Activated naive CD4-positive, alpha-beta T cell treated with anti-CD3 and anti-CD28 coated beads for 36 hours (primary cell): ENCODE measurements around the gene SWT1. TPM values are rescaled to one million over a fixed set of nuclear protein-coding genes. Genes with fewer than 3 reads are reported as not detected.
"Not testable (repeated sequence)": the region's sequence is repeated elsewhere in the genome, so short reads cannot be mapped to it uniquely, and the experiment has no call there.

Experiments
- CTCF ChIA-PET: fragments of 350-600 bp; sonication (Branson Sonifier 250); formaldehyde crosslinking; loops from one replicate; lab custom pipeline; 2021; ENCODE audit warnings: antibody characterized with exemption; lab: Charles Lee
- DNase-seq: peaks from one replicate; pipeline ENCODE4 v3.0.0-alpha.2; 2020
- H3K27ac Mint-ChIP-seq: one replicate; pipeline ENCODE4 v1.8.0; 2021; ENCODE audit warnings: mild to moderate bottlenecking, mixed read lengths
- H3K27me3 Mint-ChIP-seq: one replicate; pipeline ENCODE4 v1.8.0; 2021; ENCODE audit warnings: low read depth, mixed read lengths
- H3K36me3 Mint-ChIP-seq: one replicate; pipeline ENCODE4 v1.8.0; 2021; ENCODE audit warnings: low read depth, mixed read lengths
- H3K4me1 Mint-ChIP-seq: one replicate; pipeline ENCODE4 v1.8.0; 2021; ENCODE audit warnings: low read depth, mixed read lengths
- H3K4me3 Mint-ChIP-seq: one replicate; pipeline ENCODE4 v1.8.0; 2021; ENCODE audit warnings: mild to moderate bottlenecking, moderate library complexity, mixed read lengths
- H3K9me3 Mint-ChIP-seq: one replicate; pipeline ENCODE4 v1.8.0; 2021; ENCODE audit warnings: mixed read lengths
- intact Hi-C: fragments of 100-400 bp; cut with micrococcal nuclease; formaldehyde crosslinking; loops from one replicate; pipeline ENCODE4 v1.15.1; 2023
- total RNA-seq, 2 experiments: library from RNA; stranded (reverse); gene quantifications; one replicate each; pipeline ENCODE4 v1.2.3, GENCODE V29; 2021

The SWT1 gene
- total RNA-seq, 2 experiments from 2014 or later: 1.7 to 2.9 TPM

- H3K36me3 Mint-ChIP-seq: peaks cover 4% of the 10 kb centered on the region
- no peaks in the 10 kb centered on the region for H3K4me1 Mint-ChIP-seq
- CTCF ChIA-PET: no interaction called here
- H3K27ac Mint-ChIP-seq: no peak overlapping the region
- DNase-seq: no peak
- H3K27me3 Mint-ChIP-seq: no peaks in the 10 kb centered on the region
- no peak overlapping the region for H3K4me3 Mint-ChIP-seq
- H3K9me3 Mint-ChIP-seq: peaks cover 2% of the 10 kb centered on the region
- intact Hi-C loops: no loop called here
These were observed 75.9 kb downstream of the SWT1 start for GRCh38 chr1:185232874-185233273.

- H3K9me3 Mint-ChIP-seq, H3K36me3 Mint-ChIP-seq, H3K27me3 Mint-ChIP-seq, CTCF ChIA-PET, H3K4me1 Mint-ChIP-seq, DNase-seq, H3K4me3 Mint-ChIP-seq, intact Hi-C loops, H3K27ac Mint-ChIP-seq: not testable (repeated sequence)
These were observed 77.2 kb downstream of the SWT1 start for GRCh38 chr1:185234183-185234582.

GRCh38 chr1:185237176-185237575 is 80.2 kb downstream of the SWT1 start:
- not testable (repeated sequence) for DNase-seq, H3K27ac Mint-ChIP-seq, H3K36me3 Mint-ChIP-seq, H3K9me3 Mint-ChIP-seq, H3K27me3 Mint-ChIP-seq, H3K4me3 Mint-ChIP-seq
- CTCF ChIA-PET: interaction anchor here (0.7 to 1.0 kb wide), 2 partner anchors 8 to 335 kb away, joined by 3 read pairs; no protein-coding TSS in a partner anchor
- H3K4me1 Mint-ChIP-seq: peaks cover 27% of the 10 kb centered on the region
- intact Hi-C loops: loop anchor here (5.0 kb wide), 1 partner anchor 975 kb away; no protein-coding TSS in a partner anchor

- CTCF ChIA-PET: interaction anchor here (0.6 to 3.0 kb wide), 6 partner anchors 9 to 443 kb away, joined by 3 to 16 read pairs (median 6); no protein-coding TSS in a partner anchor
- intact Hi-C loops: loop anchor here (1.0 to 5.0 kb wide), 9 partner anchors 43 to 975 kb away; partner anchors contain the start of gene IVNS1ABP
- Mint-ChIP-seq H3K9me3 (peaks cover 2% of the 10 kb centered on the region), H3K27me3 (no peaks in the 10 kb centered on the region), H3K4me1 (peaks cover 27% of the 10 kb centered on the region), H3K36me3 (peaks cover 4% of the 10 kb centered on the region), H3K4me3 (no peak overlapping the region), H3K27ac (no peak overlapping the region)
- DNase-seq: no peak
These were observed 80.7 kb downstream of the SWT1 start for GRCh38 chr1:185237661-185238060.

- Mint-ChIP-seq H3K4me3 (no peak overlapping the region), H3K36me3 (peaks cover 4% of the 10 kb centered on the region), H3K27me3 (no peaks in the 10 kb centered on the region), H3K4me1 (peaks cover 27% of the 10 kb centered on the region), H3K9me3 (peaks cover 2% of the 10 kb centered on the region), H3K27ac (no peak overlapping the region)
- no peak for DNase-seq
- intact Hi-C loops: loop anchor here (1.0 to 5.0 kb wide), 9 partner anchors 42 to 974 kb away; partner anchors contain the start of gene IVNS1ABP
- CTCF ChIA-PET: interaction anchor here (0.6 to 3.0 kb wide), 13 partner anchors 8 to 442 kb away, joined by 3 to 16 read pairs (median 4); partner anchors contain the start of gene IVNS1ABP
These were observed 81.5 kb downstream of the SWT1 start for GRCh38 chr1:185238447-185238846.

- CTCF ChIA-PET: interaction anchor here (0.5 to 3.0 kb wide), 4 partner anchors 38 to 441 kb away, joined by 3 to 16 read pairs (median 8); partner anchors contain the start of gene IVNS1ABP
- Mint-ChIP-seq H3K4me1 (peaks cover 27% of the 10 kb centered on the region), H3K9me3 (peaks cover 2% of the 10 kb centered on the region), H3K4me3 (no peak overlapping the region), H3K36me3 (peaks cover 2% of the 10 kb centered on the region), H3K27ac (no peak overlapping the region), H3K27me3 (no peaks in the 10 kb centered on the region)
- intact Hi-C loops: loop anchor here (2.0 to 5.0 kb wide), 4 partner anchors 41 to 972 kb away; no protein-coding TSS in a partner anchor
- DNase-seq: peak; percentile 7
These were observed 82.9 kb downstream of the SWT1 start for GRCh38 chr1:185239861-185240260.

- no peak for DNase-seq
- intact Hi-C loops: no loop called here
- H3K9me3 Mint-ChIP-seq: peaks cover 2% of the 10 kb centered on the region
- no peaks in the 10 kb centered on the region for H3K27me3 Mint-ChIP-seq
- peaks cover 27% of the 10 kb centered on the region for H3K4me1 Mint-ChIP-seq
- CTCF ChIA-PET: no interaction called here
- peaks cover 2% of the 10 kb centered on the region for H3K36me3 Mint-ChIP-seq
- H3K4me3 Mint-ChIP-seq: no peak overlapping the region
- H3K27ac Mint-ChIP-seq: no peak overlapping the region
These were observed 84.2 kb downstream of the SWT1 start for GRCh38 chr1:185241127-185241526.

GRCh38 chr1:185244015-185244747 is 87.2 kb downstream of the SWT1 start:
- peak; percentile 53 for DNase-seq
- no peaks in the 10 kb centered on the region for H3K9me3 Mint-ChIP-seq
- no peak overlapping the region for H3K4me3 Mint-ChIP-seq
- H3K36me3 Mint-ChIP-seq: no peaks in the 10 kb centered on the region
- peaks cover 20% of the 10 kb centered on the region for H3K4me1 Mint-ChIP-seq
- H3K27ac Mint-ChIP-seq: no peak overlapping the region
- intact Hi-C loops: no loop called here
- H3K27me3 Mint-ChIP-seq: no peaks in the 10 kb centered on the region
- CTCF ChIA-PET: no interaction called here

- CTCF ChIA-PET: interaction anchor here (1.0 kb wide), 1 partner anchor 9 kb away, joined by 3 read pairs; no protein-coding TSS in a partner anchor
- peaks cover 13% of the 10 kb centered on the region for H3K4me1 Mint-ChIP-seq
These were observed 88.5 kb downstream of the SWT1 start for GRCh38 chr1:185245466-185245865.

GRCh38 chr1:185249563-185249962 is 92.6 kb downstream of the SWT1 start:
- no peak overlapping the region for H3K27ac Mint-ChIP-seq
- peaks cover 1% of the 10 kb centered on the region for H3K9me3 Mint-ChIP-seq
- no peak overlapping the region for H3K4me3 Mint-ChIP-seq
- H3K27me3 Mint-ChIP-seq: no peaks in the 10 kb centered on the region
- CTCF ChIA-PET: no interaction called here
- H3K36me3 Mint-ChIP-seq: no peaks in the 10 kb centered on the region
- intact Hi-C loops: no loop called here
- H3K4me1 Mint-ChIP-seq: peaks cover 7% of the 10 kb centered on the region
- no peak for DNase-seq

More at GRCh38 chr1:185245466-185245865, 88.5 kb downstream of the SWT1 start:
- Mint-ChIP-seq H3K4me3 (no peak overlapping the region), H3K27ac (no peak overlapping the region), H3K27me3 (no peaks in the 10 kb centered on the region), H3K36me3 (no peaks in the 10 kb centered on the region), H3K9me3 (no peaks in the 10 kb centered on the region)
- intact Hi-C loops: no loop called here
- no peak for DNase-seq

- DNase-seq: no peak
- H3K4me3 Mint-ChIP-seq: no peak overlapping the region
- no peak overlapping the region for H3K27ac Mint-ChIP-seq
- H3K36me3 Mint-ChIP-seq: no peaks in the 10 kb centered on the region
- CTCF ChIA-PET: no interaction called here
- intact Hi-C loops: no loop called here
- peaks cover 5% of the 10 kb centered on the region for H3K9me3 Mint-ChIP-seq
- no peaks in the 10 kb centered on the region for H3K27me3 Mint-ChIP-seq
- peaks cover 7% of the 10 kb centered on the region for H3K4me1 Mint-ChIP-seq
These were observed 93.1 kb downstream of the SWT1 start for GRCh38 chr1:185250063-185250462.

GRCh38 chr1:185251928-185252327 is 95.0 kb downstream of the SWT1 start:
- H3K27me3 Mint-ChIP-seq, DNase-seq, CTCF ChIA-PET, intact Hi-C loops, H3K27ac Mint-ChIP-seq, H3K4me3 Mint-ChIP-seq, H3K9me3 Mint-ChIP-seq, H3K36me3 Mint-ChIP-seq: not testable (repeated sequence)
- peaks cover 10% of the 10 kb centered on the region for H3K4me1 Mint-ChIP-seq
